Endothelial cell of umbilical vein (primary cell): ENCODE measurements around the gene MTFR1L. TPM values are rescaled to one million over a fixed set of nuclear protein-coding genes. Genes with fewer than 3 reads are reported as not detected.

Source experiments
- BruUV-seq: library from RNA; stranded (reverse); fragments of 400-500 nt; replicated peaks from 2 replicates; lab custom pipeline; 2021; lab: Mats Ljungman, UMichigan
- CTCF ChIA-PET: fragments of 300-600, 350-600 bp; sonication (Branson Sonifier 250); formaldehyde crosslinking; loops from one replicate; lab custom pipeline; 2021; ENCODE audit warnings: antibody characterized with exemption, inconsistent platforms; lab: Charles Lee
- POLR2A ChIA-PET: fragments of 300-600, 350-600 bp; sonication (Branson Sonifier 250); formaldehyde crosslinking; loops from one replicate; lab custom pipeline; 2021; ENCODE audit warnings: antibody characterized with exemption, inconsistent platforms; lab: Charles Lee
- DNase-seq: peaks from one replicate; pipeline ENCODE4 v3.0.0-alpha.2; 2011; ENCODE audit warnings: low read depth, low spot score
- FAIRE-seq: peaks from 2 replicates; lab custom pipeline; 2011; peaks lifted over from hg19 to GRCh38; lab: Jason Lieb, UNC
- H2AFZ ChIP-seq: 2 replicates; pipeline ENCODE4 v1.6.0; 2012; ENCODE audit warnings: low read depth, low read length, control low read depth, inconsistent platforms
- H3K27ac ChIP-seq: 2 replicates; pipeline ENCODE4 v1.5.1; 2011; ENCODE audit warnings: low read depth, mild to moderate bottlenecking, control low read depth, low read length, moderate library complexity; ENCODE audit not compliant: insufficient read depth
- H3K27me3 ChIP-seq, 2 experiments: 2 replicates each; pipeline versions ENCODE4 v1.6.0 to v1.6.1; 2011; ENCODE audit warnings: low read length in 2 of 2, mixed read lengths in 1 of 2; ENCODE audit not compliant: control insufficient read depth in 2 of 2, insufficient read depth in 2 of 2
- H3K36me3 ChIP-seq, 2 experiments: 2 replicates in 1 of 2; 3 replicates in 1 of 2; pipeline ENCODE4 v1.5.1; 2011; ENCODE audit warnings: low read length in 2 of 2, mild to moderate bottlenecking in 1 of 2, moderate library complexity in 1 of 2; ENCODE audit not compliant: control insufficient read depth in 2 of 2, insufficient read depth in 2 of 2; ENCODE audit errors: extremely low read depth in 1 of 2
- H3K4me1 ChIP-seq: 3 replicates; pipeline ENCODE4 v1.5.1; 2011; ENCODE audit warnings: mild to moderate bottlenecking, low read length; ENCODE audit not compliant: control insufficient read depth, insufficient read depth; ENCODE audit errors: extremely low read depth
- H3K4me2 ChIP-seq: 2 replicates; pipeline ENCODE4 v1.6.1; 2011; ENCODE audit warnings: low read length, control low read depth, mixed read lengths; ENCODE audit not compliant: insufficient read depth
- H3K4me3 ChIP-seq, 3 experiments: fragments of 200-600 bp in 1 of 3; sonication (generic), shearing (Covaris generic) in 1 of 3; replicated peaks in 1 of 3; 2 replicates each; pipeline ENCODE4 v1.5.1; 2011 to 2016; ENCODE audit warnings: control low read depth in 3 of 3, low read length in 3 of 3, mild to moderate bottlenecking in 2 of 3, inconsistent platforms in 1 of 3, low read depth in 1 of 3, moderate library complexity in 1 of 3; ENCODE audit not compliant: insufficient read depth in 1 of 3
- H3K79me2 ChIP-seq: 2 replicates; pipeline ENCODE4 v1.6.0; 2012; ENCODE audit warnings: low read length, inconsistent platforms; ENCODE audit not compliant: control insufficient read depth, insufficient read depth
- H3K9ac ChIP-seq: replicated peaks from 2 replicates; pipeline ENCODE3; 2011; ENCODE audit warnings: low read length, control low read depth; ENCODE audit not compliant: insufficient read depth; ENCODE audit errors: extremely low read depth
- H3K9me1 ChIP-seq: replicated peaks from 3 replicates; pipeline ENCODE4 v1.6.0; 2011; ENCODE audit warnings: mild to moderate bottlenecking, low read length; ENCODE audit not compliant: control insufficient read depth, insufficient read depth; ENCODE audit errors: extremely low read depth
- H3K9me3 ChIP-seq: replicated peaks from 2 replicates; pipeline ENCODE4 v1.5.1; 2012; ENCODE audit warnings: low read length, inconsistent platforms; ENCODE audit not compliant: control insufficient read depth, insufficient read depth
- H4K20me1 ChIP-seq: replicated peaks from 2 replicates; pipeline ENCODE3; 2011; ENCODE audit warnings: mild to moderate bottlenecking, low read length; ENCODE audit not compliant: control insufficient read depth, insufficient read depth; ENCODE audit errors: extremely low read depth
- CTCF ChIP-seq, 2 donors: IDR thresholded peaks; 1 replicate in 1 of 2; 2 replicates in 1 of 2; pipeline ENCODE4 v1.5.1; 2011; ENCODE audit warnings: low read length in 2 of 2, mild to moderate bottlenecking in 2 of 2, moderate library complexity in 2 of 2, control low read depth in 1 of 2, inconsistent platforms in 1 of 2, low read depth in 1 of 2; ENCODE audit not compliant: insufficient read depth in 1 of 2; ENCODE audit errors: extremely low read depth in 1 of 2
- EZH2 ChIP-seq: IDR thresholded peaks from 2 replicates; pipeline ENCODE4 v1.6.1; 2012; ENCODE audit warnings: borderline replicate concordance, low read depth, mild to moderate bottlenecking, moderate library complexity, low read length, inconsistent platforms; ENCODE audit not compliant: severe bottlenecking
- FOS ChIP-seq: IDR thresholded peaks from 2 replicates; pipeline ENCODE4 v1.6.1; 2011; ENCODE audit warnings: mild to moderate bottlenecking, low read length, moderate library complexity, borderline replicate concordance; ENCODE audit not compliant: insufficient read depth
- GATA2 ChIP-seq: IDR thresholded peaks from 2 replicates; pipeline ENCODE4 v1.7.0; 2011; ENCODE audit warnings: low read depth, mild to moderate bottlenecking, moderate library complexity, mixed read lengths, low read length; ENCODE audit not compliant: insufficient read length, insufficient read depth
- MAX ChIP-seq: IDR thresholded peaks from 2 replicates; pipeline ENCODE4 v1.6.1; 2011; ENCODE audit not compliant: insufficient read depth, insufficient read length
- MYC ChIP-seq: IDR thresholded peaks from one replicate; pipeline ENCODE4 v1.6.1; 2011; ENCODE audit warnings: mild to moderate bottlenecking, low read depth, low read length
- POLR2A ChIP-seq: IDR thresholded peaks from 2 replicates; pipeline ENCODE4 v1.6.1; 2012; ENCODE audit warnings: low read depth, mild to moderate bottlenecking, control low read depth, low read length
- POLR2AphosphoS5 ChIP-seq: IDR thresholded peaks from 2 replicates; pipeline ENCODE4 v1.6.1; 2012; ENCODE audit warnings: low read depth, mild to moderate bottlenecking, control low read depth, low read length, moderate library complexity; ENCODE audit not compliant: insufficient read depth
- dilution Hi-C: fragments of 300-500 bp; cut with MboI; formaldehyde crosslinking; loops from one replicate; pipeline ENCODE4 v1.15.0; 2019; ENCODE audit warnings: low sequenced_read_pairs; ENCODE audit not compliant: extremely low pct_ligation_motif_present
- intact Hi-C: fragments of 100-400 bp; cut with micrococcal nuclease; formaldehyde crosslinking; loops from one replicate; pipeline ENCODE4 v1.10.0; 2022
- polyA plus RNA-seq, 4 experiments: library from polyadenylated mRNA; depleted of rRNA in 3 of 4; stranded (reverse) in 3 of 4; unstranded in 1 of 4; fragments of >200 nt; gene quantifications; 2 replicates each; pipeline versions ENCODE4 v1.2.1 to v1.2.3, GENCODE V29; 2011 to 2012; ENCODE audit warnings: missing spikeins in 1 of 4
- total RNA-seq: library from RNA; stranded (reverse); gene quantifications from 2 replicates; pipeline ENCODE4 v1.2.3, GENCODE V29; 2021

MTFR1L gene
- total and polyA plus RNA-seq, 2 donors (not counting 3 experiments of a cell fraction or from before 2014, with no cell fraction given) = 34.8 to 45.5 TPM

- Histone ChIP-seq H3K4me1 (peaks cover 14% of the 10 kb centered on the region), H3K4me2 (no peak overlapping the region), H3K79me2 (no peaks in the 10 kb centered on the region), H3K4me3 (no peak overlapping the region), H3K9me1 (no peaks in the 10 kb centered on the region), H3K36me3 (peaks cover 0 to 7% of the 10 kb centered on the region in 2 experiments), H3K9me3 (no peaks in the 10 kb centered on the region), H4K20me1 (no peaks in the 10 kb centered on the region), H3K27me3 (no peaks in the 10 kb centered on the region), H3K27ac (no peak overlapping the region), H2AFZ (no peak overlapping the region), H3K9ac (no peak overlapping the region)
- no peak for DNase-seq
- TF ChIP-seq MAX (no peak), EZH2 (no peak), GATA2 (no peak), POLR2A (no peak), MYC (no peak), POLR2AphosphoS5 (no peak), FOS (no peak), CTCF (IDR thresholded peaks at IDR 0.05; ENCODE audit: extremely low read depth in 1 of 2, insufficient read depth in 1 of 2, low read depth in 1 of 2, low read length in 2 of 2) (no peak)
- ChIA-PET CTCF (interaction anchor here (0.9 kb wide), 1 partner anchor 31 kb away, joined by 3 read pairs; no protein-coding TSS in a partner anchor), POLR2A (no interaction called here)
- dilution Hi-C loops (no loop called here), intact Hi-C loops (no loop called here)
- FAIRE-seq = no peak
- BruUV-seq = no TSS peak
Measured at GRCh38 chr1:25864434-25864833, 44.7 kb downstream of the MTFR1L start.
